ENCODE data around the gene LARP4B.

The LARP4B gene

DNA sequence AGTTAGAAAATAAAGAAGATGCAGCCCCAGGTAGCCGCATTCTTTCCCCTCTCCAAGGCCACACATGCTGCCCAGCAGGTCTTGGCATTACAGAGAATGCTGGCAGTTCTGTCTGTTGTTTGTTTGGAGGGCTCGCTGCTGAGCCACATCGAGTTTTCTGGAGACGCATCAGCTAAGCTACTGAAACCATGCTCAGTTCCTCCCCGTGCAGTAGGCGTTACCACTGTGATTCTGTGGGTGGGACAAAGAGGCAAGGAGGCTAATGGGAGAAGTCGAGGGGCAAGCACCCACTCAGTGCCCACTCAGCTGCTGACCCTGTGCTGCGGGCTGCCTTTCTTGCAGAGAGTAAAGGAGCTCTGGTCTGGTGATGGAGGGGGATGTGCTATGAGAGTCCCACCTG is 41.3 kb upstream of the LARP4B start:
- H3K9me3 ChIP-seq (replicated peaks; ENCODE audit: insufficient read depth, low read length) = no peaks in the 10 kb centered on the region
- no peak for TF ChIP-seq EZH2phosphoT487 (IDR thresholded peaks at IDR 0.05; ENCODE audit: low read length)
- TF ChIP-seq, protein P1, sequence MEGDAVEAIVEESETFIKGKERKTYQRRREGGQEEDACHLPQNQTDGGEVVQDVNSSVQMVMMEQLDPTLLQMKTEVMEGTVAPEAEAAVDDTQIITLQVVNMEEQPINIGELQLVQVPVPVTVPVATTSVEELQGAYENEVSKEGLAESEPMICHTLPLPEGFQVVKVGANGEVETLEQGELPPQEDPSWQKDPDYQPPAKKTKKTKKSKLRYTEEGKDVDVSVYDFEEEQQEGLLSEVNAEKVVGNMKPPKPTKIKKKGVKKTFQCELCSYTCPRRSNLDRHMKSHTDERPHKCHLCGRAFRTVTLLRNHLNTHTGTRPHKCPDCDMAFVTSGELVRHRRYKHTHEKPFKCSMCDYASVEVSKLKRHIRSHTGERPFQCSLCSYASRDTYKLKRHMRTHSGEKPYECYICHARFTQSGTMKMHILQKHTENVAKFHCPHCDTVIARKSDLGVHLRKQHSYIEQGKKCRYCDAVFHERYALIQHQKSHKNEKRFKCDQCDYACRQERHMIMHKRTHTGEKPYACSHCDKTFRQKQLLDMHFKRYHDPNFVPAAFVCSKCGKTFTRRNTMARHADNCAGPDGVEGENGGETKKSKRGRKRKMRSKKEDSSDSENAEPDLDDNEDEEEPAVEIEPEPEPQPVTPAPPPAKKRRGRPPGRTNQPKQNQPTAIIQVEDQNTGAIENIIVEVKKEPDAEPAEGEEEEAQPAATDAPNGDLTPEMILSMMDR (IDR thresholded peaks at IDR 0.05; ENCODE audit: low read length) = no peak
- no peak for TF ChIP-seq EZH2 (optimal IDR thresholded peaks at IDR 0.05; ENCODE audit: low read depth, low read length)
- H3K9me2 ChIP-seq (replicated peaks; ENCODE audit: insufficient read depth, low read length) = no peaks in the 10 kb centered on the region
- H3K79me2 ChIP-seq (ENCODE audit: low read length) = no peaks in the 10 kb centered on the region
- no peaks in the 10 kb centered on the region for H3K36me3 ChIP-seq (replicated peaks; ENCODE audit: insufficient read depth, low read length)
- H3K27ac ChIP-seq (ENCODE audit: low read length) = no peak overlapping the region
- no peak overlapping the region for H3K4me3 ChIP-seq (ENCODE audit: low read length)
- no peaks in the 10 kb centered on the region for H3K4me1 ChIP-seq (ENCODE audit: low read length)
- DNase-seq = no peak
- no peak overlapping the region for H3K4me2 ChIP-seq (ENCODE audit: low read depth, low read length)
- no peaks in the 10 kb centered on the region for H3F3A ChIP-seq (ENCODE audit: insufficient read depth, low read length)
- H2AFZ ChIP-seq (ENCODE audit: low read length) = peak overlapping the region; percentile 24; the same call in 1 of the 2 replicates
- H3K27me3 ChIP-seq (replicated peaks; ENCODE audit: insufficient read depth, low read length) = no peaks in the 10 kb centered on the region
- no peak overlapping the region for H3K9ac ChIP-seq (ENCODE audit: low read length)
- no peaks in the 10 kb centered on the region for H4K20me1 ChIP-seq (ENCODE audit: insufficient read depth, low read length)

DNA sequence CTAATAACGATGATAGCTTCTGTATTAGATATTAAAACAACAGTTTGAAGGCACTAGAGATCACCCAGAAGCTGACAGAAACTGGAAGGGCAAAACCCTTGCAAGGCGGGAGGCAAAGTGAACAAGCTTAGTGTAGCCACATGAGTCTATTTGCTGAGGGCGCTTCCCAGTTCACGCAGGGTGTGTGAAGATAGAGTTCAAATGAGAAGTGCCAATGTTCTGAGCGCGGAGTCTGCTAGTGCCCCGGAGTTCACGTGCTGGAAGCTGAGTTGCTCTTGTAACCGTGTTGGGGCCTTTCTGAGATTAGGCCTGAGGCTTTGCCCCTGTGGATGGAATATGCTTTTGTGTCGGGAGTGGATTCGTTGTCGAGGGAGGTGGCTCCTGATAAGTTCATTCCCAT is 40.1 kb upstream of the LARP4B start:
- H3K27me3 ChIP-seq (replicated peaks; ENCODE audit: insufficient read depth, low read length) = no peaks in the 10 kb centered on the region
- H3K4me1 ChIP-seq (ENCODE audit: low read length) = no peaks in the 10 kb centered on the region
- H3K36me3 ChIP-seq (replicated peaks; ENCODE audit: insufficient read depth, low read length) = no peaks in the 10 kb centered on the region
- H4K20me1 ChIP-seq (ENCODE audit: insufficient read depth, low read length) = no peaks in the 10 kb centered on the region
- H3K4me2 ChIP-seq (ENCODE audit: low read depth, low read length) = no peak overlapping the region
- no peak overlapping the region for H3K4me3 ChIP-seq (ENCODE audit: low read length)
- no peak for DNase-seq
- H2AFZ ChIP-seq (ENCODE audit: low read length) = no peak overlapping the region
- TF ChIP-seq EZH2phosphoT487 (IDR thresholded peaks at IDR 0.05; ENCODE audit: low read length) (no peak), EZH2 (optimal IDR thresholded peaks at IDR 0.05; ENCODE audit: low read depth, low read length) (no peak)
- TF ChIP-seq, protein P1 (IDR thresholded peaks at IDR 0.05; ENCODE audit: low read length) = no peak
- H3F3A ChIP-seq (ENCODE audit: insufficient read depth, low read length) = no peaks in the 10 kb centered on the region
- no peaks in the 10 kb centered on the region for H3K9me3 ChIP-seq (replicated peaks; ENCODE audit: insufficient read depth, low read length)
- no peaks in the 10 kb centered on the region for H3K79me2 ChIP-seq (ENCODE audit: low read length)
- H3K27ac ChIP-seq (ENCODE audit: low read length) = no peak overlapping the region
- no peak overlapping the region for H3K9ac ChIP-seq (ENCODE audit: low read length)
- no peaks in the 10 kb centered on the region for H3K9me2 ChIP-seq (replicated peaks; ENCODE audit: insufficient read depth, low read length)

DNA sequence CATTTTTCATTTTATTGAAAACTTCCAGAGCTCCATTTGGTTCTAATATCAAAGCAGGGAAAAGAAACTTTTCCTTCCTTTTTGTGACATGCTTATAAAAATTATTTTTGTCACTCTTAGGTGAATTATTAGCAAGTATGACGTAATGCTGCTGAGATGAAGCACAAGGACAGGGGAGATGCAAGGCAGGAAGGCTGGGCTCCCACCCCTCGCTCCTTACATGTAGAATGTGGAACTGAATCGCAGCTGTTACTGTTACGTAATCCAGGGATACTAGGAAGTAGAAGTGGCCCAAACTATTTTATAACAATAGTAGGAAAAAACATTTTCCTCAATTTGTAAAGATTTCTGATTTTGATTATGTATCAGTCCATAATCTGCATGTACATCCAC is 39.6 kb upstream of the LARP4B start:
- no peaks in the 10 kb centered on the region for H3K27me3 ChIP-seq (replicated peaks; ENCODE audit: insufficient read depth, low read length)
- H3K4me1 ChIP-seq (ENCODE audit: low read length) = no peaks in the 10 kb centered on the region
- no peaks in the 10 kb centered on the region for H3K9me3 ChIP-seq (replicated peaks; ENCODE audit: insufficient read depth, low read length)
- no peak overlapping the region for H3K4me3 ChIP-seq (ENCODE audit: low read length)
- no peaks in the 10 kb centered on the region for H3K9me2 ChIP-seq (replicated peaks; ENCODE audit: insufficient read depth, low read length)
- no peaks in the 10 kb centered on the region for H4K20me1 ChIP-seq (ENCODE audit: insufficient read depth, low read length)
- no peaks in the 10 kb centered on the region for H3F3A ChIP-seq (ENCODE audit: insufficient read depth, low read length)
- no peaks in the 10 kb centered on the region for H3K36me3 ChIP-seq (replicated peaks; ENCODE audit: insufficient read depth, low read length)
- H2AFZ ChIP-seq (ENCODE audit: low read length) = no peak overlapping the region
- no peak overlapping the region for H3K9ac ChIP-seq (ENCODE audit: low read length)
- no peaks in the 10 kb centered on the region for H3K79me2 ChIP-seq (ENCODE audit: low read length)
- H3K27ac ChIP-seq (ENCODE audit: low read length) = no peak overlapping the region
- TF ChIP-seq EZH2 (optimal IDR thresholded peaks at IDR 0.05; ENCODE audit: low read depth, low read length) (no peak), EZH2phosphoT487 (IDR thresholded peaks at IDR 0.05; ENCODE audit: low read length) (no peak)
- TF ChIP-seq, protein P1 (IDR thresholded peaks at IDR 0.05; ENCODE audit: low read length) = no peak
- H3K4me2 ChIP-seq (ENCODE audit: low read depth, low read length) = no peak overlapping the region
- DNase-seq = no peak

Data from MM.1S (cell line).